Right renal cortex interstitium (tissue), 3 donors: Measurements from ENCODE around the gene PCDHA2. TPM values are rescaled to one million over a fixed set of nuclear protein-coding genes. Genes with fewer than 3 reads are reported as not detected.
"Not testable (repeated sequence)": the region's sequence is repeated elsewhere in the genome, so short reads cannot be mapped to it uniquely, and the experiment has no call there.

ENCODE experiments used
- DNase-seq, 3 donors: peaks; one replicate each; pipeline ENCODE4 v3.0.0-alpha.2; 2013; ENCODE audit warnings: low read depth in 3 of 3, low spot score in 2 of 3
- polyA plus RNA-seq, 3 donors: library from polyadenylated mRNA; unstranded; fragments of 120-200 nt; gene quantifications; one replicate each; pipeline ENCODE4 v1.2.1, GENCODE V29; 2013; ENCODE audit not compliant: insufficient read length in 3 of 3

Gene PCDHA2
- polyA plus RNA-seq = under 1 TPM; 0.23 to 0.40 (median 0.35) TPM

GRCh38 chr5:140794595-140795258 lies at the start of gene PCDHA2:
Gene PCDHA2 (plus strand): TSS chr5:140794852.
- no peak for DNase-seq

GRCh38 chr5:140753561-140753960 lies 41.1 kb upstream of the PCDHA2 start:
- DNase-seq = no peak

- no peak for DNase-seq
These were observed 30.3 kb upstream of the PCDHA2 start for GRCh38 chr5:140764177-140764973.

GRCh38 chr5:140767444-140767843 lies 27.2 kb upstream of the PCDHA2 start:
- no peak for DNase-seq

- DNase-seq = no peak
These were observed 14.1 kb upstream of the PCDHA2 start for GRCh38 chr5:140780512-140780911.

GRCh38 chr5:140785905-140786686 lies 8.6 kb upstream of the PCDHA2 start, which contains the start of gene PCDHA1:
Gene PCDHA1 (plus strand): TSS chr5:140786140.
- DNase-seq = no peak

- not testable (repeated sequence) for DNase-seq
These were observed 7.2 kb upstream of the PCDHA2 start for GRCh38 chr5:140787422-140787821.

- not testable (repeated sequence) for DNase-seq
These were observed 6.7 kb upstream of the PCDHA2 start for GRCh38 chr5:140787849-140788504.

- DNase-seq = no peak
These were observed 3.6 kb upstream of the PCDHA2 start for GRCh38 chr5:140791089-140791488.

- DNase-seq = no peak
These were observed 598 bp downstream of the PCDHA2 start for GRCh38 chr5:140795259-140795641.

GRCh38 chr5:140796072-140796717 lies 1.5 kb downstream of the PCDHA2 start:
- not testable (repeated sequence) for DNase-seq

GRCh38 chr5:140796718-140797095 lies 2.1 kb downstream of the PCDHA2 start:
- DNase-seq = no peak

GRCh38 chr5:140800816-140801493 lies 6.3 kb downstream of the PCDHA2 start, which contains the start of gene PCDHA3:
Gene PCDHA3 (plus strand): TSS chr5:140801057.
- DNase-seq = no peak

GRCh38 chr5:140801494-140801841 lies 6.8 kb downstream of the PCDHA2 start:
- DNase-seq = no peak

GRCh38 chr5:140802381-140802780 lies 7.7 kb downstream of the PCDHA2 start:
- DNase-seq = not testable (repeated sequence)

- no peak for DNase-seq
These were observed 8.2 kb downstream of the PCDHA2 start for GRCh38 chr5:140802781-140803271.

- no peak for DNase-seq
These were observed 12.5 kb downstream of the PCDHA2 start, which contains the start of gene PCDHA4 for GRCh38 chr5:140806834-140807775. Gene PCDHA4 (plus strand): TSS chr5:140807068.

- DNase-seq = not testable (repeated sequence)
These were observed 13.7 kb downstream of the PCDHA2 start for GRCh38 chr5:140808241-140808888.
